SHP77 (cell line): ENCODE measurements around the gene POC1A.

Experiments used
- DNase-seq, 2 experiments: peaks; one replicate each; lab custom pipeline; 2025; lab: John Stamatoyannopoulos, UW

Gene POC1A

GRCh38 chr3:52063026-52063723, 91.0 kb downstream of the POC1A start:
- no peak for DNase-seq

GRCh38 chr3:52062505-52062904, 91.7 kb downstream of the POC1A start:
- DNase-seq: no peak

GRCh38 chr3:52061121-52061910, 92.9 kb downstream of the POC1A start:
- DNase-seq: no peak

GRCh38 chr3:52059781-52060180, 94.4 kb downstream of the POC1A start:
- no peak for DNase-seq

GRCh38 chr3:52057812-52058495, 96.3 kb downstream of the POC1A start:
- no peak for DNase-seq

- DNase-seq: peak; percentile 96 to 99
These were observed 97.0 kb downstream of the POC1A start for GRCh38 chr3:52056968-52057811.

GRCh38 chr3:52056521-52056967, 97.7 kb downstream of the POC1A start, which contains the start of gene DUSP7:
Gene DUSP7, minus strand, starts transcription at chr3:52056571. Its CDS starts 205 bp downstream, at chr3:52056366.
- peak; percentile 57 to 70 for DNase-seq

- DNase-seq: peak in 1 of 2 experiments; percentile 49
These were observed 98.5 kb downstream of the POC1A start for GRCh38 chr3:52055537-52056351.

- no peak for DNase-seq
These were observed 99.3 kb downstream of the POC1A start for GRCh38 chr3:52054661-52055511.

- DNase-seq: no peak
These were observed 100.6 kb downstream of the POC1A start for GRCh38 chr3:52053307-52054304.

- DNase-seq: no peak
These were observed 101.4 kb downstream of the POC1A start for GRCh38 chr3:52052831-52053306.

GRCh38 chr3:52051444-52051843, 102.8 kb downstream of the POC1A start:
- DNase-seq: no peak

- no peak for DNase-seq
These were observed 103.7 kb downstream of the POC1A start for GRCh38 chr3:52050571-52050970.

GRCh38 chr3:52049503-52049902, 104.7 kb downstream of the POC1A start:
- DNase-seq: no peak

- DNase-seq: no peak
These were observed 106.8 kb downstream of the POC1A start for GRCh38 chr3:52047295-52047960.

GRCh38 chr3:52046902-52047239, 107.4 kb downstream of the POC1A start:
- no peak for DNase-seq

GRCh38 chr3:52046186-52046901, 107.9 kb downstream of the POC1A start:
- no peak for DNase-seq
